HCT116 (cell line): ENCODE results near the gene GNL2. TPM values are rescaled to one million over a fixed set of nuclear protein-coding genes. Genes with fewer than 3 reads are reported as not detected.

Source experiments
- ATAC-seq: fragments of 200-7000 bp; cut with Tn5 transposase; 2 replicates; pipeline ENCODE4 v1.9.1; 2020; ENCODE audit warnings: mild to moderate bottlenecking, moderate library complexity
- BruUV-seq: library from RNA; stranded (reverse); fragments of 400-500 nt; replicated peaks from 2 replicates; lab custom pipeline; 2021; lab: Mats Ljungman, UMichigan
- CTCF ChIA-PET: fragments of 300-600 bp; sonication (Branson Sonifier 250); formaldehyde crosslinking; loops from one replicate; lab custom pipeline; 2021; ENCODE audit warnings: antibody characterized with exemption; lab: Charles Lee
- POLR2A ChIA-PET: fragments of 300-600, 350-600 bp; sonication (Branson Sonifier 250); formaldehyde crosslinking; loops from one replicate; lab custom pipeline; 2021; ENCODE audit warnings: antibody characterized with exemption; lab: Charles Lee
- RAD21 ChIA-PET, 2 experiments: fragments of 300-600 bp; sonication (Branson Sonifier 250); formaldehyde crosslinking; loops; one replicate each; lab custom pipeline; 2023; ENCODE audit warnings: low total read pairs in 2 of 2; ENCODE audit not compliant: uncharacterized antibody in 2 of 2, unreplicated experiment in 2 of 2, low non-redundant PET in 1 of 2; lab: Charles Lee
- DNase-seq: peaks from one replicate; pipeline ENCODE4 v3.0.0-alpha.2; 2010; ENCODE audit warnings: low read depth, low spot score
- H2AFZ ChIP-seq: fragments of 200-600 bp; shearing (Covaris generic), sonication (generic); 2 replicates; pipeline ENCODE4 v1.6.1; 2017; ENCODE audit warnings: low read depth, mixed run types, mixed read lengths, antibody characterized with exemption, low read length; ENCODE audit not compliant: poor library complexity, severe bottlenecking
- H3K27ac ChIP-seq: 2 replicates; pipeline ENCODE4 v1.5.1; 2012; ENCODE audit warnings: low read depth, low read length
- H3K27me3 ChIP-seq: fragments of 200-600 bp; sonication (generic); 2 replicates; pipeline ENCODE4 v1.6.1; 2016; ENCODE audit warnings: mixed run types, low read length, mixed read lengths; ENCODE audit not compliant: insufficient read depth
- H3K36me3 ChIP-seq, 2 experiments: fragments of 200-500 bp in 1 of 2; fragments of 200-600 bp in 1 of 2; sonication (Bioruptor generic) in 1 of 2; sonication (generic) in 1 of 2; 2 replicates each; pipeline versions ENCODE4 v1.5.1 to v1.6.1; 2014 to 2016; ENCODE audit warnings: low read length in 2 of 2, inconsistent platforms in 1 of 2, mixed read lengths in 1 of 2, mixed run types in 1 of 2; ENCODE audit not compliant: insufficient read depth in 2 of 2, control insufficient read depth in 1 of 2
- H3K4me1 ChIP-seq, 2 experiments: fragments of 200-600 bp in 1 of 2; sonication (generic) in 1 of 2; 2 replicates each; pipeline versions ENCODE4 v1.5.1 to v1.6.1; 2012 to 2017; ENCODE audit warnings: low read length in 2 of 2, inconsistent platforms in 1 of 2, mild to moderate bottlenecking in 1 of 2, mixed read lengths in 1 of 2, mixed run types in 1 of 2, moderate library complexity in 1 of 2; ENCODE audit not compliant: insufficient read depth in 2 of 2, control insufficient read depth in 1 of 2
- H3K4me2 ChIP-seq: fragments of 200-600 bp; sonication (generic); 2 replicates; pipeline ENCODE4 v1.6.1; 2017; ENCODE audit warnings: mixed run types, low read length, mixed read lengths
- H3K4me3 ChIP-seq, 2 experiments: fragments of 200-600 bp in 1 of 2; sonication (generic) in 1 of 2; replicated peaks in 1 of 2; 2 replicates each; pipeline ENCODE4 v1.5.1; 2011 to 2016; ENCODE audit warnings: low read length in 2 of 2, control low read depth in 1 of 2, low read depth in 1 of 2, mild to moderate bottlenecking in 1 of 2, mixed read lengths in 1 of 2, mixed run types in 1 of 2
- H3K79me2 ChIP-seq: fragments of 200-600 bp; sonication (generic); 2 replicates; pipeline ENCODE4 v1.6.1; 2017; ENCODE audit warnings: mild to moderate bottlenecking, mixed run types, low read length, moderate library complexity, mixed read lengths; ENCODE audit not compliant: insufficient read depth
- H3K9ac ChIP-seq: fragments of 200-600 bp; sonication (generic); 2 replicates; pipeline ENCODE4 v1.6.1; 2016; ENCODE audit warnings: low read length, mixed read lengths
- H3K9me2 ChIP-seq: fragments of 200-600 bp; sonication (generic), shearing (Covaris generic); 2 replicates; pipeline ENCODE4 v1.6.1; 2017; ENCODE audit warnings: mixed run types, mild to moderate bottlenecking, moderate library complexity; ENCODE audit not compliant: insufficient read depth
- H3K9me3 ChIP-seq, 2 experiments: fragments of 200-500 bp in 1 of 2; fragments of 200-600 bp in 1 of 2; sonication (Bioruptor generic) in 1 of 2; sonication (generic) in 1 of 2; 2 replicates each; pipeline ENCODE4 v1.6.1; 2014 to 2017; ENCODE audit warnings: low read length in 2 of 2, mixed read lengths in 2 of 2, inconsistent platforms in 1 of 2, low read depth in 1 of 2, mild to moderate bottlenecking in 1 of 2, mixed run types in 1 of 2, moderate library complexity in 1 of 2; ENCODE audit not compliant: control insufficient read depth in 1 of 2, insufficient read depth in 1 of 2
- H4K20me1 ChIP-seq: fragments of 200-600 bp; sonication (generic), shearing (Covaris generic); 2 replicates; pipeline ENCODE4 v1.6.1; 2017; ENCODE audit warnings: mixed run types, mild to moderate bottlenecking, moderate library complexity; ENCODE audit not compliant: insufficient read depth
- CEBPB ChIP-seq: IDR thresholded peaks from 2 replicates; pipeline ENCODE4 v1.6.1; 2012; ENCODE audit warnings: low read depth
- ELF1 ChIP-seq: IDR thresholded peaks from 2 replicates; pipeline ENCODE4 v1.6.1; 2012; ENCODE audit warnings: low read depth, borderline replicate concordance
- EZH2phosphoT487 ChIP-seq: fragments of 200-600 bp; IDR thresholded peaks from 2 replicates; pipeline ENCODE4 v1.6.1; 2018; ENCODE audit warnings: antibody characterized with exemption, borderline replicate concordance
- FOSL1 ChIP-seq: IDR thresholded peaks from 2 replicates; pipeline ENCODE4 v1.6.1; 2012; ENCODE audit warnings: low read depth
- POLR2A ChIP-seq: IDR thresholded peaks from 2 replicates; pipeline ENCODE4 v1.7.0; 2011; ENCODE audit warnings: borderline replicate concordance; ENCODE audit not compliant: insufficient read depth, insufficient read length; ENCODE audit errors: extremely low read depth
- POLR2AphosphoS5 ChIP-seq: IDR thresholded peaks from 2 replicates; pipeline ENCODE4 v1.6.1; 2011; ENCODE audit warnings: mild to moderate bottlenecking, low read depth, low read length, moderate library complexity
- RAD21 ChIP-seq: IDR thresholded peaks from 2 replicates; pipeline ENCODE4 v1.6.1; 2012; ENCODE audit warnings: low read depth, mild to moderate bottlenecking
- SIN3A ChIP-seq: IDR thresholded peaks from 2 replicates; pipeline ENCODE4 v1.6.1; 2012; ENCODE audit warnings: low read depth
- SP1 ChIP-seq: IDR thresholded peaks from 2 replicates; pipeline ENCODE4 v1.6.1; 2012; ENCODE audit warnings: low read depth
- SRF ChIP-seq: IDR thresholded peaks from 2 replicates; pipeline ENCODE4 v1.6.1; 2012; ENCODE audit warnings: low read depth
- TCF7L2 ChIP-seq: IDR thresholded peaks from 2 replicates; pipeline ENCODE4 v1.7.0; 2011; ENCODE audit warnings: borderline replicate concordance, inconsistent platforms; ENCODE audit not compliant: insufficient read depth, insufficient read length; ENCODE audit errors: extremely low read depth
- ZFX ChIP-seq: fragments of 450-650 bp; IDR thresholded peaks from 2 replicates; pipeline ENCODE4 v1.6.1; 2017
- ZNF274 ChIP-seq: fragments of 200-500 bp; sonication (Bioruptor generic); IDR thresholded peaks from 2 replicates; pipeline ENCODE4 v1.6.1; 2014; ENCODE audit warnings: mild to moderate bottlenecking, low read depth, low read length, inconsistent platforms
- intact Hi-C: fragments of 100-400 bp; cut with micrococcal nuclease; formaldehyde crosslinking; loops from 2 replicates; pipeline ENCODE4 v1.10.0; 2022
- total RNA-seq: library from RNA; stranded (reverse); gene quantifications from one replicate; pipeline ENCODE4 v1.2.1, GENCODE V29; 2021; ENCODE audit not compliant: unreplicated experiment
- TF ChIP-seq, protein P1 (sequence below): IDR thresholded peaks from 2 replicates; pipeline ENCODE4 v1.6.1; 2012
- TF ChIP-seq, protein P2 (sequence below): IDR thresholded peaks from 2 replicates; pipeline ENCODE4 v1.6.1; 2012
- TF ChIP-seq, protein P3 (sequence below): IDR thresholded peaks from 2 replicates; pipeline ENCODE4 v1.6.1; 2011; ENCODE audit warnings: mild to moderate bottlenecking, low read length, moderate library complexity; ENCODE audit not compliant: insufficient replicate concordance; ENCODE audit errors: extremely low read depth
- TF ChIP-seq, protein P4 (sequence below), 3 experiments: fragments of 200-600 bp in 1 of 3; sonication (generic) in 1 of 3; IDR thresholded peaks in 2 of 3; conservative IDR thresholded peaks in 1 of 3; 2 replicates each; pipeline ENCODE4 v1.5.1; 2012 to 2017; ENCODE audit warnings: low read depth in 2 of 3, low read length in 2 of 3, antibody characterized with exemption in 1 of 3, borderline replicate concordance in 1 of 3, control low read depth in 1 of 3, mild to moderate bottlenecking in 1 of 3, mixed read lengths in 1 of 3, mixed run types in 1 of 3, moderate library complexity in 1 of 3; ENCODE audit not compliant: insufficient read depth in 1 of 3

GNL2 gene
- total RNA-seq, 1 experiment from 2014 or later, result 79.2 TPM

DNA sequence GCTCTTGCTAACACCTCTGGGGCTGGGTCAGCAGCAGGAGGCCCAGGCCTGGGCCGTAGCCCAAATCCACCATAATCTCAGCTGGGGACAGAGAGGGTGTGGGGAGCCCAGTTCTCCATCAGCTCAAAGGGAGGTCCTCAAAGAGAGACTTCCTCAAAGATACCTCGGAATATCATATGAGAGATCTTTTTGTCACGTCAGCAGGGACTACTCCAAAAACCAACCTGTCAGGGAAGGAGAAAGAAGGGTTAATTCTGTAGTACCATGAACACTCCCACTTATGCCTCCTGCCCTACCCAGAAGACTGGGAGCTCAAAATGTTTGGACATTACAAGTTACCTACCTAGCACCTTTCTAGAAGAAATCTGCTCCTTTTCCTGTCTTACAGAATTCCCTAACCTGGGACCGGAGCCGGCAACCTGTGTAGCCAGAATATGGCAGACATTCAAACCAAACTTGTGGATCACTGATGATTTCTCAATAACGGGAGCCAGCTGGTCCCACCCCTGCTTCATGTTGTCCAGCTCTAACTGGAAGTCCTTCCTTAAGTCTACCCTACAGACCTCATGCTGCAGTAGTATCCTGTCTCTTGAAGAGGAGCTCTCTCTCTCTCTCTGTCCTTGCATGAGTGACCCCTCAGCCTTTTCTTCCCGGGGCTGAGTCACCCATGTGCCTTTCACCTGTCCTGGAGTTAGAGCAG is 34.1 kb upstream of the GNL2 start:
- CTCF ChIA-PET, result no interaction called here
- no peaks in the 10 kb centered on the region for H3K36me3 ChIP-seq
- H3K27ac ChIP-seq, result no peak overlapping the region
- no peaks in the 10 kb centered on the region; a peak in 1 of 4 replicates for H3K4me1 ChIP-seq
- H3K4me3 ChIP-seq, result no peak overlapping the region
- no peak overlapping the region for H3K4me2 ChIP-seq
- TF ChIP-seq ZFX (no peak), CEBPB (no peak), EZH2phosphoT487 (no peak), ELF1 (no peak), SRF (no peak), ZNF274 (no peak), POLR2AphosphoS5 (no peak)
- TF ChIP-seq, protein P1, sequence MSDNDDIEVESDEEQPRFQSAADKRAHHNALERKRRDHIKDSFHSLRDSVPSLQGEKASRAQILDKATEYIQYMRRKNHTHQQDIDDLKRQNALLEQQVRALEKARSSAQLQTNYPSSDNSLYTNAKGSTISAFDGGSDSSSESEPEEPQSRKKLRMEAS, result no peak
- BruUV-seq, result no TSS peak
- peaks cover 31% of the 10 kb centered on the region for H3K27me3 ChIP-seq
- H4K20me1 ChIP-seq, result no peaks in the 10 kb centered on the region
- no peak overlapping the region for H3K9ac ChIP-seq
- POLR2A ChIA-PET, result no interaction called here
- DNase-seq (no peak), ATAC-seq (no peak)
- no peaks in the 10 kb centered on the region for H3K9me2 ChIP-seq
- RAD21 ChIA-PET, result no interaction called here
- no peaks in the 10 kb centered on the region for H3K79me2 ChIP-seq
- H2AFZ ChIP-seq, result no peak overlapping the region
- H3K9me3 ChIP-seq, result no peaks in the 10 kb centered on the region
- intact Hi-C loops, result no loop called here

DNA sequence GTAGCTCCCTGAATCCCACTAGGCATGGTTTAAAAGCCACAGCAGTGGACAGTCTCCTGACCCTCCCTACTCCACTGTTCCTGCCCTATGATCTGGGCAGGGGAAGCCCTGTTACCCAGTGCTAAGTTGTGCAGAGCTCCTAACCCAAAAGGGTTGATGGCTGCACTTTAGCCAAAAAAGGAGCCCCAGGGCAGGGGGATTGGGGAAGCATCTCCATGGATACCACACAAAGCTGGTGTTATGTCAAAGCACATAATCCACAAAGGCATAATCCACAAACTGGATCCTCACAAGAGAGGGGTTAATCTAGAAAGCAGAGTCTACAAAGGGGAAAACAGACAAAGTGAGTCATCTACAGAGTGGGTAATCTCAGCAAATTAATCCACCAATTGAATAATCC is 33.3 kb upstream of the GNL2 start:
- CTCF ChIA-PET, result no interaction called here
- H2AFZ ChIP-seq, result no peak overlapping the region
- no peak overlapping the region for H3K27ac ChIP-seq
- RAD21 ChIA-PET, result no interaction called here
- no peak overlapping the region for H3K4me2 ChIP-seq
- H3K4me1 ChIP-seq, result no peaks in the 10 kb centered on the region
- no peak overlapping the region for H3K9ac ChIP-seq
- H3K79me2 ChIP-seq, result no peaks in the 10 kb centered on the region
- peaks cover 22% of the 10 kb centered on the region for H3K27me3 ChIP-seq
- BruUV-seq, result no TSS peak
- no peaks in the 10 kb centered on the region for H3K36me3 ChIP-seq
- H3K9me2 ChIP-seq, result no peaks in the 10 kb centered on the region
- intact Hi-C loops, result no loop called here
- DNase-seq, result no peak
- H3K9me3 ChIP-seq, result no peaks in the 10 kb centered on the region
- POLR2A ChIA-PET, result no interaction called here
- H3K4me3 ChIP-seq, result no peak overlapping the region
- no peaks in the 10 kb centered on the region for H4K20me1 ChIP-seq
- no peak for ATAC-seq
- TF ChIP-seq ELF1 (no peak), SIN3A (no peak), POLR2A (no peak), RAD21 (no peak), SP1 (no peak), CEBPB (no peak), TCF7L2 (no peak), FOSL1 (no peak), EZH2phosphoT487 (no peak)
- TF ChIP-seq, protein P2, sequence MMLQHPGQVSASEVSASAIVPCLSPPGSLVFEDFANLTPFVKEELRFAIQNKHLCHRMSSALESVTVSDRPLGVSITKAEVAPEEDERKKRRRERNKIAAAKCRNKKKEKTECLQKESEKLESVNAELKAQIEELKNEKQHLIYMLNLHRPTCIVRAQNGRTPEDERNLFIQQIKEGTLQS, result no peak
- TF ChIP-seq, protein P3, sequence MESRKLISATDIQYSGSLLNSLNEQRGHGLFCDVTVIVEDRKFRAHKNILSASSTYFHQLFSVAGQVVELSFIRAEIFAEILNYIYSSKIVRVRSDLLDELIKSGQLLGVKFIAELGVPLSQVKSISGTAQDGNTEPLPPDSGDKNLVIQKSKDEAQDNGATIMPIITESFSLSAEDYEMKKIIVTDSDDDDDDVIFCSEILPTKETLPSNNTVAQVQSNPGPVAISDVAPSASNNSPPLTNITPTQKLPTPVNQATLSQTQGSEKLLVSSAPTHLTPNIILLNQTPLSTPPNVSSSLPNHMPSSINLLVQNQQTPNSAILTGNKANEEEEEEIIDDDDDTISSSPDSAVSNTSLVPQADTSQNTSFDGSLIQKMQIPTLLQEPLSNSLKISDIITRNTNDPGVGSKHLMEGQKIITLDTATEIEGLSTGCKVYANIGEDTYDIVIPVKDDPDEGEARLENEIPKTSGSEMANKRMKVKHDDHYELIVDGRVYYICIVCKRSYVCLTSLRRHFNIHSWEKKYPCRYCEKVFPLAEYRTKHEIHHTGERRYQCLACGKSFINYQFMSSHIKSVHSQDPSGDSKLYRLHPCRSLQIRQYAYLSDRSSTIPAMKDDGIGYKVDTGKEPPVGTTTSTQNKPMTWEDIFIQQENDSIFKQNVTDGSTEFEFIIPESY, result no peak
- TF ChIP-seq, protein P4, sequence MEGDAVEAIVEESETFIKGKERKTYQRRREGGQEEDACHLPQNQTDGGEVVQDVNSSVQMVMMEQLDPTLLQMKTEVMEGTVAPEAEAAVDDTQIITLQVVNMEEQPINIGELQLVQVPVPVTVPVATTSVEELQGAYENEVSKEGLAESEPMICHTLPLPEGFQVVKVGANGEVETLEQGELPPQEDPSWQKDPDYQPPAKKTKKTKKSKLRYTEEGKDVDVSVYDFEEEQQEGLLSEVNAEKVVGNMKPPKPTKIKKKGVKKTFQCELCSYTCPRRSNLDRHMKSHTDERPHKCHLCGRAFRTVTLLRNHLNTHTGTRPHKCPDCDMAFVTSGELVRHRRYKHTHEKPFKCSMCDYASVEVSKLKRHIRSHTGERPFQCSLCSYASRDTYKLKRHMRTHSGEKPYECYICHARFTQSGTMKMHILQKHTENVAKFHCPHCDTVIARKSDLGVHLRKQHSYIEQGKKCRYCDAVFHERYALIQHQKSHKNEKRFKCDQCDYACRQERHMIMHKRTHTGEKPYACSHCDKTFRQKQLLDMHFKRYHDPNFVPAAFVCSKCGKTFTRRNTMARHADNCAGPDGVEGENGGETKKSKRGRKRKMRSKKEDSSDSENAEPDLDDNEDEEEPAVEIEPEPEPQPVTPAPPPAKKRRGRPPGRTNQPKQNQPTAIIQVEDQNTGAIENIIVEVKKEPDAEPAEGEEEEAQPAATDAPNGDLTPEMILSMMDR (IDR thresholded peaks at IDR 0.05 in 2 of 3, conservative IDR thresholded peaks at IDR 0.05 in 1 of 3; ENCODE audit: borderline replicate concordance in 1 of 3, insufficient read depth in 1 of 3, low read depth in 2 of 3, low read length in 2 of 3), result no peak
